Measurements from ENCODE around the gene FLT1.

GRCh38 chr13:28356561-28357021, 138.3 kb downstream of the FLT1 start:
- TF ChIP-seq CTCF (optimal IDR thresholded peaks at IDR 0.05 in 1 of 3, IDR thresholded peaks at IDR 0.05 in 1 of 3, conservative IDR thresholded peaks at IDR 0.05 in 1 of 3; ENCODE audit: extremely low read depth in 1 of 3, insufficient read depth in 2 of 3, low read length in 3 of 3) = no peak
- no peak for TF ChIP-seq EZH2 (IDR thresholded peaks at IDR 0.05; ENCODE audit: low read length)
